SW480 (cell line): ENCODE measurements around the gene BAIAP2L1.
"Not testable (repeated sequence)": the region's sequence is repeated elsewhere in the genome, so short reads cannot be mapped to it uniquely, and the experiment has no call there.

Experiments used
- DNase-seq: peaks from one replicate; pipeline ENCODE4 v3.0.0-alpha.2; 2016; ENCODE audit warnings: low spot score

BAIAP2L1 gene

GRCh38 chr7:98400542-98401340 lies at the start of gene BAIAP2L1:
Gene BAIAP2L1, minus strand, starts transcription at chr7:98401090. Its CDS starts 238 bp downstream, at chr7:98400852.
- peak; percentile 93 for DNase-seq

- DNase-seq: no peak
Observed at GRCh38 chr7:98448766-98449165, 47.9 kb upstream of the BAIAP2L1 start.

GRCh38 chr7:98440992-98441391 lies 40.1 kb upstream of the BAIAP2L1 start:
- not testable (repeated sequence) for DNase-seq

GRCh38 chr7:98439484-98439883 lies 38.6 kb upstream of the BAIAP2L1 start:
- no peak for DNase-seq

DNA sequence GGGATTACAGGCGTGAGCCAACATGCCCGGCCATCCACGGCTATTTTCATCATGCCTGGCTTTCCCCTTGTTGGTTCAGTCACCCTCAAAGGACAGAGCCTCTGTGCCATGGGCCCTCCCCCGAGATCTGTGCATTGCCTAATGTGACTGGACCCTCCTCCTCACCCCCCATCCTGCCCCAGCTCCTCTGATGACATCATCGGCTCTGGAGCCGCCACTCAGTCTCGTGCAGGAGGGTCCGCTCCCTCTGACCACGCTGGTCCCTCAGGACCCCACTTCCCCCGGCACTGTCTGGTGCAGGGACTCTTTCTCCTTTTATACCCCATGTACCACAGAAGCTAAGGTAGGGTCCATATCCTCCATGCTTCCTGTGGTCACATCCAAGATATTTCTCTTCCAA lies 33.2 kb upstream of the BAIAP2L1 start:
- DNase-seq: no peak

DNA sequence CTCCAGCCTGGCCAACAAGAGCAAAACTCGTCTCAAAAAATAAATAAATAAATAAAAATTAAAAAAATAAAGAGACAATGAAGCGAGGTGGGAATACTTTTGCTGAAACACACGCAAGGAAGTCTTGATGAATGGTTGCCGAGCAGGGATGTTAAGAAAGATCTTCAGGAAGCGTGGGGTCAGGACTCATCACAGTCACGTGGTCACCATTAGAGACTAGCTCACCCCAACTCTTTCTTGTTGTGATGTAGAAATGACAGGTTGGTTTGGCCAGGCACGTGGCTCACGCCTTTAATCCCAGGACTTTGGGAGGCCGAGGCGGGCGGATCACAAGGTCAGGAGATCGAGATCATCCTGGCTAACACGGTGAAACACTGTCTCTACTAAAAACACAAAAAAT lies 28.9 kb upstream of the BAIAP2L1 start:
- DNase-seq: no peak

DNA sequence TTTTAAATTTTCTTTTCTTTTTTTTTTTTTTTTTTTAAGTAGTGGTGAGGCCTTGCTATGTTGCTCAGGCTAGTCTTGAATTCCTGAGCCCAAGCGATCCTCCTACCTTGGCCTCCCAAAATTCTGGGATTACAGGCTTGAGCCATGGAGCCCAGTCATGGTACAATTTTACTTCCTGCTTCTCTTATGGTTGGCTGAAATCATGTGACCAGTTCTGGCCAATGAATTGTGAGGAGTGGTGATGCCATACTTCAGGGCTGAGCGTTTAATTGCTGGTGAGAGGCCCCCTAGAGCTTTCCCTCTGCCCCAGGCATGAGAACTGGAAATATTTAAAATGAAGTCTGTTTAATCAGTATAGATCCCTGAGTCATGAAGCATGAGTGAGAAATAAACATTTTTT lies 22.2 kb upstream of the BAIAP2L1 start:
- DNase-seq: peak; percentile 52

DNA sequence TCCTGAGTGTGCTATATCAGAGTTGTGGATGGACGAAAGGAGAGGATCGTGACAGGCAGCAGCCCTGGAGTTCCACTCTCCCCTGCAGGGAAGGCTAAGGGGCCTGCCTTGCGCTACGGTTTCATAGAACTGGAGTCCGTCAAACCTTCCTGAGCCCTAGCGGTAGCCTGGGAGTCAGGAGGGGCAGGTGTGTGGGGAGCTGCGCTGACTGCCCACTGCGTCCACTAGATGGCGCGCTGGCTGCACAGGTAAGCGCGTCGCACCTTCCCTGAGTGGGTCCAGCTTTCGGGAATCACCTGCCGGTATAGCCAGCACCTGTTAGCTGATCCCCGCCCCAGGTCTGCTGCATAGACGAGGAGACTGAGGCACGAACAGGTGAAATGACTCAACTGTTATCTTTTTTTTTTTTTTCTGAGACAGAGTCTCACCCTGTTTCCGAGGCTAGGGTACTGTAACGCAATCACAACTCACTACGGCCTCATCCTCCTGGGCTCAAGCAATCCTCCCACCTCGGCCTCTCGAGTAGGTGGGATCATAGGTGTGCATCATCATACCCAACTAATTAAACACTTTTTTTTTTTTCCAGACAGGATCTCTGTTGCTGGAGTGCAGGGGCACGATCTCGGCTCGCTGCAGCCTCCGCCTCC lies 20.2 kb upstream of the BAIAP2L1 start:
- DNase-seq: peak; percentile 93

- not testable (repeated sequence) for DNase-seq
Observed at GRCh38 chr7:98419988-98420387, 19.1 kb upstream of the BAIAP2L1 start.

- DNase-seq: not testable (repeated sequence)
Observed at GRCh38 chr7:98419316-98419691, 18.4 kb upstream of the BAIAP2L1 start.

DNA sequence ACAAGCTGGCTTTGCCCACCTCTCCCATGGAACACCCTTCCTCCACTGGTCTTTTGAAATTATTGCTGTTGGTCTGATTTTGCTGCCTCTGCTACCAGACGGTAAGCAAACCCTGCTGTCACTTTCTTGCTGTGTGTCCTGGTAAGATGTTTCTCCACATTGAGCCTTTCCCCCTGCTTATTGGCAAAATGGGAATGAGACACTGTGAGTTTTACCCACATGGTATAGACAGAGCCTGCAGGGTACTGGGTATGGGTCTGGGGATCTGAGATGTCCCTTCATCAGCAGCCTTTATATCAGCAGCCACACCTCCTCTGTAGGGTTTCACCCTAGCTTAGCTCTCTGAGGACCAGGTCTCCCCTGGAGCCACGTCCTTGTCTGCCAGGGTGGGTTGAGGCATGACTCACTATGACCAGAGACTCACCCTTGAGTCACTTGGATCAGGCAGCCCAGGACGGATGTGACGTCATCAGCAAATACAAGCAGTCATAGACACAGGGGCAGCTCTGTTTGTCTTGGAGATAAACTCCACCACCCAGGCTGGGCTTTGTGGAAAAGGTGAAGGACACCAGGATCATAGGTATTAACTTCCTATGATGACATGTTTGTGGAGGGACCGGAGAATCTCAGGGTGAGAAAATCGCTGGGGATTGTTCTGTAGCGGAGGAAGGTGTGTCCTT lies 17.9 kb upstream of the BAIAP2L1 start:
- peak; percentile 98 for DNase-seq

GRCh38 chr7:98418271-98418635 lies 17.4 kb upstream of the BAIAP2L1 start:
- no peak for DNase-seq

DNA sequence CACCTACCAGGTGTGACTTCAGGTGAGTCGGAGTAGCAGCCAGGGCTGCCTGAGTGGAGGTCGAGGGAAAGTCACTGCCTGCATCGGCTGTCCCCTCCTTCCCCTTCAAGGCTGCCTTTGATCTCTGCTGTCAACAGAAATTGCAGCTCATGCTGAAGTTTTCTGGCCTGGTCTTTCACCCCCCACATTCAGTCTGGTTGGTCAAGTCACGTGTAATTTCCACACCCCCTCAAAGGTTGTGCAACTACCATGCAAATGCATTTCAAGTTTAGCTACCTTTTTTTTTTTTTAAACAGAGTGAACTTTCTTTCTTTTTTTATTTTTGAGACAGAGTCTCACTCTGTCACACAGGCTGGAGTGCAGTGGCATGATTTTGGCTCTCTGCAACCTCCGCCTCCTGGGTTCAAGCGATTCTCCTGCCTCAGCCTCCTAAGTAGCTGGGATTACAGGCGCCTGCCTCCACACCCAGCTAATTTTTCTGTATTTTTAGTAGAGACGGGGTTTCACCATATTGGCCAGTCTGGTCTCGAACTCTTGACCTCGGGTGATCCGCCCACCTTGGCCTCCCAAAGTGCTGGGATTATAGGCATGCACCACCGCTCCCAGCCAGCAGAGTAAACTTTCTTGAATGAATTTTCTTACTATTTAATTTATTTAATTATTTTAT lies 16.8 kb upstream of the BAIAP2L1 start:
- DNase-seq: peak; percentile 72

- no peak for DNase-seq
Observed at GRCh38 chr7:98414205-98414900, 13.5 kb upstream of the BAIAP2L1 start.

- DNase-seq: not testable (repeated sequence)
Observed at GRCh38 chr7:98413655-98414054, 12.8 kb upstream of the BAIAP2L1 start.

DNA sequence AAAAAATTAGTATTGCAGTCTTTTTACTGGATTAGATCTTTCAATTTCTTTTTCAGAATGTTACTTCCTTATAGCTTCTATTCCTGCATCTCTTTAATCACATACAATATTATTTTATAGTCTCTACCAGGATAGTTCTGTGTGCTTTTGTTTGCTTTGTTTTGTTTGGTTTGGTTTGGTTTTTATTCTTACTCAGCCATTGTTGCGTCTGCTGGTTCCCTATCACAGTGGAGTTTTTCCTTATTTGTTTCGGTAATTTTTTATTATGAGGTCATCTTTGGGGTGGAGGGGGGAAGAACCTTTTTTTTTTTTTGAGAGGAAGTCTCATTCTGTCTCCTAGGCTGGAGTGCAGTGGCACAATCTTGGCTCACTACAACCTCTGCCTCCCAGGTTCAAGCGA lies 9.0 kb upstream of the BAIAP2L1 start:
- no peak for DNase-seq

GRCh38 chr7:98408146-98408545 lies 7.3 kb upstream of the BAIAP2L1 start:
- not testable (repeated sequence) for DNase-seq

- DNase-seq: no peak
Observed at GRCh38 chr7:98406827-98407226, 5.9 kb upstream of the BAIAP2L1 start.

DNA sequence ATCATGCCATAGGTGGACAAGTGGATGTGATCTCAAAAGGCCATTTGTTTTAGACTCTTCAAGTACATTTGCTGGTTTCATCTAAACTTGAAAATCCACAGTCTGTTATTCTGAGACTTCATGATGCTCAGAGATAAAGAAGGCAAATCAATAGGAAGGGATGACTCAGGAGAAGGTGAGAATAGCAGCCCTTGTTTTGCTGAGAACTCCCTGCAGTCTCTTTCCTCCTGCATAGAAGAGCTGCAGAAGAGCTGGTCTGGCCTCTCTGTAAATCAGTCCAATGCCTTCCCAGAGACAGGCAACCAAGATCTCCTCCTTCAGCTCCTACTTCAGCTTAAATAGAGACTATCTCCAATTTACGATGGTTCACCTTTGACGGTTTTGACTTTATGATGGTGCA lies 4.0 kb upstream of the BAIAP2L1 start:
- no peak for DNase-seq

DNA sequence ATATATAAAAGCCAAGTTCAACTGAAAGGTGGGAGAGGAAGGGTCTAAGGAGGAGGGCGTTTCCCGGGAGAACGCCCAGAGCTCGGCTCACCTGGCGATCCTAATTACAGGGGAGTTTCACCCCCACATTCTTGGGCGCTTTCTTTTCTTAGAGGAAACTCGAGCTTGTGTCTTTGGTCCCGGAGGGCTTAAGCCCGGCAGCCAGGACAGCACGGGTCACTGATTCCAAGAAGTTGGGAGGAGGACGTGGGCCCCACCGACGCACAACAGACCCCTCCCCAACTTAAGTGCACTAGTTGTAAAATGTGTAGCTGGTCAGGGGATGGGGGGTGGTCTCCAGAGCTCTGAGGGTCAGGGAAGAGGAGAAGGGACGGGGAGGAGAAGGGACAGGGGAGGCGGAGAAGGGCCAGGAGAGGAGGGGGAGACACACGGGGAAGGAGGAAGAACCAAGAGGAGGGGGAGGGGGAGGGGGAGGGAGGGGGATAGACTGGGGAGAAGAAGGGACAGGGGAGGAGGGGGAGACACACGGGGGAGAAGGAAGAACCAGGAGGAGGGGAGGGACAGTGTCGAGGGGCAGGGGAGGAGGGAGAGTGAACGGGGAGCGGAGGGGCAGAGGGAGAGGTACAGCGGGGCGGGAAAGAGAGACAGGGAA lies 874 bp downstream of the BAIAP2L1 start:
- peak; percentile 82 for DNase-seq

GRCh38 chr7:98399462-98399861 lies 1.4 kb downstream of the BAIAP2L1 start:
- DNase-seq: peak; percentile 42
